Endothelial cell (in vitro differentiated cells): ENCODE results near the gene LRRC42. TPM values are rescaled to one million over a fixed set of nuclear protein-coding genes. Genes with fewer than 3 reads are reported as not detected.

Experiments
- DNase-seq: peaks from one replicate; pipeline ENCODE4 v3.0.0; 2021; ENCODE audit warnings: low spot score
- H3K27ac Mint-ChIP-seq: one replicate; pipeline ENCODE4 v1.8.0; 2021; ENCODE audit warnings: mixed read lengths, inconsistent platforms; ENCODE audit not compliant: unreplicated experiment
- H3K27me3 Mint-ChIP-seq: one replicate; pipeline ENCODE4 v1.8.0; 2021; ENCODE audit warnings: mild to moderate bottlenecking, moderate library complexity, mixed read lengths, inconsistent platforms; ENCODE audit not compliant: unreplicated experiment
- H3K36me3 Mint-ChIP-seq: one replicate; pipeline ENCODE4 v1.8.0; 2021; ENCODE audit warnings: mild to moderate bottlenecking, low read depth, mixed read lengths, inconsistent platforms; ENCODE audit not compliant: unreplicated experiment
- H3K4me1 Mint-ChIP-seq: one replicate; pipeline ENCODE4 v1.8.0; 2021; ENCODE audit warnings: mild to moderate bottlenecking, mixed read lengths, inconsistent platforms; ENCODE audit not compliant: unreplicated experiment
- H3K4me3 Mint-ChIP-seq: one replicate; pipeline ENCODE4 v1.8.0; 2021; ENCODE audit warnings: mild to moderate bottlenecking, mixed read lengths, inconsistent platforms; ENCODE audit not compliant: unreplicated experiment
- H3K9me3 Mint-ChIP-seq: one replicate; pipeline ENCODE4 v1.8.0; 2021; ENCODE audit warnings: mixed read lengths, inconsistent platforms; ENCODE audit not compliant: unreplicated experiment
- CTCF ChIP-seq: fragments of 200-600 bp; sonication (generic); IDR thresholded peaks from one replicate; pipeline ENCODE4 v1.5.0; 2021; ENCODE audit warnings: antibody characterized with exemption; ENCODE audit not compliant: unreplicated experiment
- total RNA-seq: library from RNA; stranded (reverse); fragmentation: NEBNext Ultra II Directional; extraction: Animal tissue kit (Norgen Biotek cat#: 25700); gene quantifications from one replicate; pipeline ENCODE4 v1.2.1, GENCODE V29; 2021; ENCODE audit not compliant: unreplicated experiment

Gene LRRC42
- total RNA-seq, 1 donor from 2014 or later = 43.6 TPM

GRCh38 chr1:53930932-53931331 is 15.2 kb upstream of the LRRC42 start:
- Mint-ChIP-seq H3K27ac (no peak overlapping the region), H3K4me3 (no peak overlapping the region), H3K36me3 (peaks cover 29% of the 10 kb centered on the region), H3K4me1 (peaks cover 8% of the 10 kb centered on the region), H3K9me3 (no peaks in the 10 kb centered on the region), H3K27me3 (no peaks in the 10 kb centered on the region)
- DNase-seq = no peak
- no peak for TF ChIP-seq CTCF

GRCh38 chr1:53931523-53931922 is 14.6 kb upstream of the LRRC42 start:
- Mint-ChIP-seq H3K4me1 (peaks cover 8% of the 10 kb centered on the region), H3K36me3 (peaks cover 29% of the 10 kb centered on the region), H3K27ac (no peak overlapping the region), H3K27me3 (no peaks in the 10 kb centered on the region), H3K4me3 (no peak overlapping the region), H3K9me3 (no peaks in the 10 kb centered on the region)
- no peak for DNase-seq
- TF ChIP-seq CTCF = no peak

- no peak overlapping the region for H3K4me3 Mint-ChIP-seq
- H3K36me3 Mint-ChIP-seq = peaks cover 20% of the 10 kb centered on the region
- H3K27me3 Mint-ChIP-seq = no peaks in the 10 kb centered on the region
- H3K27ac Mint-ChIP-seq = no peak overlapping the region
- H3K4me1 Mint-ChIP-seq = peaks cover 2% of the 10 kb centered on the region
- TF ChIP-seq CTCF = no peak
- DNase-seq = no peak
- H3K9me3 Mint-ChIP-seq = no peaks in the 10 kb centered on the region
These were observed 11.9 kb upstream of the LRRC42 start for GRCh38 chr1:53934170-53934765.

GRCh38 chr1:53936430-53936829 is 9.7 kb upstream of the LRRC42 start:
- DNase-seq = no peak
- Mint-ChIP-seq H3K27me3 (no peaks in the 10 kb centered on the region), H3K9me3 (no peaks in the 10 kb centered on the region), H3K27ac (no peak overlapping the region), H3K4me1 (no peaks in the 10 kb centered on the region), H3K4me3 (no peak overlapping the region), H3K36me3 (peaks cover 19% of the 10 kb centered on the region)
- no peak for TF ChIP-seq CTCF

- Mint-ChIP-seq H3K9me3 (no peaks in the 10 kb centered on the region), H3K36me3 (peaks cover 17% of the 10 kb centered on the region), H3K4me3 (no peak overlapping the region), H3K27me3 (no peaks in the 10 kb centered on the region), H3K4me1 (no peaks in the 10 kb centered on the region), H3K27ac (no peak overlapping the region)
- TF ChIP-seq CTCF = no peak
- no peak for DNase-seq
These were observed 7.9 kb upstream of the LRRC42 start for GRCh38 chr1:53938136-53938830.
